ENCODE measurements around the gene MICA.
"Not testable (repeated sequence)": the region's sequence is repeated elsewhere in the genome, so short reads cannot be mapped to it uniquely, and the experiment has no call there.

The MICA gene

GRCh38 chr6:31414771-31415265 is 11.4 kb downstream of the MICA start:
- DNase-seq = no peak

DNA sequence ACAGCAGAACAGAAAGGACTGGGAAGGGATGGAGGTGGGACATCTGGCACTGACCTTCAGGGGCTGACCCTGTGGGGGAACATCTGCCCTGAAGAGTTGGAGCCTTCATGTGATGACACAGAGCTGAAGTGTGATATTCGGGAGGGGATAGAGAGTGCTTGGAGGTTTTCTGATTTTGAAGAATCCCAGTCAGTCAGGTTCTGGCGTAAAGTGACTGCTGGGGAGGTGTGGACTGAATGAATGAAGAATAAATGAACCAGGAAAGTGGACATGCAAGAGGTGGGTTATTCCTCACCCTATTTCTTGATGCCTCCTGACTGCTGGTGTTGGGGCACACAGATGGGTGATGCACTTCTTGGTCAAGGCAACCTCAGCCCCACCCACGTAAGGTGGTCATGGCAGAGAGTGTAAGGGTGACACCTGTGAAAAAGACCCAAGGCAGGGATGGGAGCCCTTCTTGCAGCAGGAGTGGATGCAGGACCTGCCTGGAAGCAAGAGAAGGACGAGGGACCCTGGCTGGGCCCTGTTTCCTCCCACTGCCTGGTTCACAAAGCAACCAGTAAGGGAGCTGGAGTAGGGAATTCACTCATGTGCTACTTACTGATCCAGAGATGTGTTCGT is 13.1 kb downstream of the MICA start:
- DNase-seq = no peak

- DNase-seq = no peak
Observed at GRCh38 chr6:31418251-31418650, 14.9 kb downstream of the MICA start.

DNA sequence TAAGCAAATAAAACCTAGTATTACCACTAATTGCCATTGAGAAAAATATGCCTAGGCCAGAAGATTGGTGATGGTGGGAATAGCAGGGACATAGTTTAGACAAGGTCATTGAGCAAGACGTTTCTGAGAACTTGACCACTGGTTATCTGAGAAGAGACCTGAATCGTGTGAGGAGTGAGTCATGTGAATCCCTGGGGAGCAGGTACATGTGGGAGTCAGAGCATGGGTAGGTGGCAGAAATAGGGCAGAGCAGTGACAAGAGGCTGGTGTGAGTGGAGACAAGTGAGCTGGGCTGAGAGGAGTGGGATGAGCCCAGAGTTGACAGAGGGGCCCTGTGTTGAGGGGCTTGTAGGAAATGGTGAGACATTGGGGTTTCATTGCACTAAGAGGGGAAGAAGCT is 16.4 kb downstream of the MICA start:
- no peak for DNase-seq

- DNase-seq = no peak
Observed at GRCh38 chr6:31420546-31420945, 17.2 kb downstream of the MICA start.

GRCh38 chr6:31422587-31422986 is 19.2 kb downstream of the MICA start:
- no peak for DNase-seq

DNA sequence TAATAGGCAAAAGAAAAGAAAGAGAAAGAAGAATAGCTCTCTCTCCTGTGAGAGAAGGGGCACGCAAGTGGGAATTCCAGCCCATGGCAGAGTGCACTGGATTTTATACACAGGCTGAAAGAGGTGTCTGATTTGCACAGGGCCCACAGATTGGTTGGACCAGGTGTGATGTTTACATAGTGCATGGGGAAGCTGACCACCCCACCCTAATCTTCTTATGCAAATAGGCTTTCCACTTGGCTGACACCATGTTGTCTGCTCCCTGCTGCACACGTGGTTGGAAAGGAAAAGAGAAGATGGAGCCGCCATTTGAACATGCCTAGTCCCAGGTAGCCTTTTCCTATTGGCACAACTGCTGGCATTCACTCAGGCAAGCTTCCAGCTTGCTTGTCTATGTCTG is 20.2 kb downstream of the MICA start:
- DNase-seq = no peak

GRCh38 chr6:31426395-31427354 is 23.3 kb downstream of the MICA start:
- DNase-seq = no peak

GRCh38 chr6:31430449-31430848 is 27.1 kb downstream of the MICA start:
- DNase-seq = no peak

DNA sequence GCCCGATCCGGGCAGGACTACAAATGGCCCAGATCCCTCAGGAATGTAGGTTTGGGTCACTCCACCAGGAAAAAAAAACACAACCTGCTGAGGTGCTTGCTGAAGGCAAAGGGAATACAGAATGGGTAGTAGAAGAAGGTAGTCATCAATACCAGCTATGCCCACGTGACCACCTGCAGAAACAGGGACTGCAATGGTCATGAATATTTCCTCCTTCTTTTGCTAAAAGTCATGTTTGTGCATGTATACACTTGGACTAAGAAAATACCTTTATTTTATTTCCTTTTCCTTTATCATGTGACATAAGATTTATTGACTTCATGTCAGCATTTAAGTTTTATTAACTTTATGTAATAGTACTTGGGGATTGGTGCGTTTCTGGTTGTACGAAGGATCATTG is 31.7 kb downstream of the MICA start:
- DNase-seq = not testable (repeated sequence)

DNA sequence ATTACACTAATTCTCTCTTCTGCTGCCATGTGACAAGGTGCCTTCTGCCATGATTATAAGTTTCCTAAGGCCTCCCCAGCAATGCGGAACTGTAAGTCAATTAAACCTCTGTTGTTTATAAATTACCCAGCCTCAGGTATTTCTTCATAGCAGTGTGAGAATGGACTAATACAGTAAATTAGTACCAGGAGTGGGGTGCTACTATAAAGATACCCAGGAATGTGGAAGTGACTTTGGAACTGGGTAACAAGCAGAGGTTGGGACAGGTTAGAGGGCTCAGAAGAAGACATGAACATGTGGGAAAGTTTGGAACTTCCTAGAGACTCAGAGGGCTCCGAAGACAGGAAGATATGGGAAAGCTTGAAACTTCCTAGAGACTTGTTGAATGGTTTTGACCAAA is 34.8 kb downstream of the MICA start:
- no peak for DNase-seq

GRCh38 chr6:31438677-31439076 is 35.3 kb downstream of the MICA start:
- no peak for DNase-seq

DNA sequence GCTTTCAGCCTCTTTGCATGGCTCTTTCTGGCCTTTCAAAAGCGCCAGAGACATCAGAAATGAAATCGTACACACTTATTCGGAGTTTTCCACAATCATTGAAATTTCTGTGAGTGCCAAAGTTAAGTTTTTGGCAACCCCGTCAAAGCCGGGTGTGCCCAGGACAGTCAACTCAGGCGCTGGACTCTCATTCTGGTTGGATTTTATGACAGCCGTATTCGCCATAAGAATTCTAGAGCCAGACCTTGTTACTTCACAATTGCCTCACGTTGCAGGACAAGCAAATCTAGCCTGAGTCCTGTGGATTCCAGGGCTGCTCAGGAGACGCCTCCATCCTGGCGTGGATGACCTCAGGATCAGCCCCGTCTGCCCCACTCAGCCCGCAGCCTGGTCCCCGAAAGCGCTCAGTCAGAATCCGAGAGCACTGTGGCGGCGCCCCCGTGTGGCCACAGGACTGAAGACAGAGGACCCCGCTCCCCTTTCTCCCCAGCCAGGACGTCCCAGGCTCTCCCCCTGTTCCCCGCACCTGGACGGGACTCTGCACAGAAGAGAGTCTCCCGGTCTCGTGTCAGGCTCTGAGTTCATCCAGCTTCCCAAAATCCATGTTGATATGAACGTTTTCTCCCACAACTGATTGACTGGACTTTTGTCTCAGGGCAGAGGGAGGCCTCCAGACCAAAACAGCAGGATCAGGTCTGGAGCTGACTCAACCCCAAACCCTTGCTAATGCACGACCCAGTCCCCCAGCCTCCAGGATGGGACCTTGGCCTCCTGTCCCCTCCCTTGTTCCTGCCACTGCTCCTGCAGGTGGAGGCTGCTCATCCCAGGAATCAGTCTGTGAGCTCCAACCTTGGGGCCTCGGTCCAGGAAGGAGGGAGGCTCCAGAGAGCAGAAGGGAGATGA is 38.2 kb downstream of the MICA start:
- DNase-seq = no peak

- DNase-seq = no peak
Observed at GRCh38 chr6:31446481-31446880, 43.1 kb downstream of the MICA start.

DNA sequence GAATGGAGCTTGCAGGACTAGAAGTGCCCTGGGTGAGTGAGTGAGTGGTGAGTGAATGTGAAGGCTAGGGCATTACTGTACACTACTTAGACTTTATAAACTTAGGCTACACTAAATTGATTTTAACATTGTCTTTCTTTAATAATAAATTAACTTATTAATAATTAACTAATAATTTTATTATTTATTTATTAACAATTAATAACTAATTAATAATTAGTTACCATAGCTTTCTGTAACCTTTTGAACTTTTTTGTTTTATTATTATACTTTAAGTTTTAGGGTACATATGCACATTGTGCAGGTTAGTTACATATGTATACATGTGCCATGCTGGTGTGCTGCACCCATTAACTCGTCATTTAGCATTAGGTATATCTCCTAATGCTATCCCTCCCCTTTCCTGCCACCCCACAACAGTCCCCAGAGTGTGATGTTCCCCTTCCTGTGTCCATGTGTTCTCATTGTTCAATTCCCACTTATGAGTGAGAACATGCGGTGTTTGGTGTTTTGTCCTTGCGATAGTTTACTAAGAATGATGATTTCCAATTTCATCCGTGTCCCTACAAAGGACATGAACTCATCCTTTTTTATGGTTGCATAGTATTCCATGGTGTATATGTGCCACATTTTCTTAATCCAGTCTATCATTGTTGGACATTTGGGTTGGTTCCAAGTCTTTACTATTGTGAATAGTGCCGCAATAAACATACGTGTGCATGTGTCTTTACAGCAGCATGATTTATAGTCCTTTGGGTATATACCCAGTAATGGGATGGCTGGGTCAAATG is 43.8 kb downstream of the MICA start:
- DNase-seq = not testable (repeated sequence)

- no peak for DNase-seq
Observed at GRCh38 chr6:31450751-31451150, 47.4 kb downstream of the MICA start.

GRCh38 chr6:31452859-31453258 is 49.5 kb downstream of the MICA start:
- no peak for DNase-seq

DNA sequence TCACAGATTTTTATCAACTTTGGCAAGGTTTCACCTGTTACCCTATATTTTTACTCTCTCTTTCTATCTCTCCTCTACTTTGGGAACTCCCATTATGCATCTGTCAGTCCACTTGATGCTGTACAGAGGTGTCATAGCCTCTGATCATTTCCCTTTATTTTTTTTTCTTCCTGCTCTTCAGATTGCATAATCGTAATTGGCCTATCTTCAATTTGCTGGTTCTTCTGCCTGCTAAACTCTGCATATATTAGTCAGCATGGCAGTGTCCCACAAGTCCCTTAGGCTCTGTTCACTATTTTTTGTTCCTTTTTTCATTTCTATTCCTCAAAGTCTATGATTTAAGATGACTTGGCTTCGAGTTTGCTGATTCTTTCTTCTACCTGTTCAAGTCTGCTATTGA is 49.9 kb downstream of the MICA start:
- no peak for DNase-seq

- not testable (repeated sequence) for DNase-seq
Observed at GRCh38 chr6:31459864-31460263, 56.5 kb downstream of the MICA start.

- DNase-seq = no peak
Observed at GRCh38 chr6:31460361-31461025, 57.1 kb downstream of the MICA start.
